Stimulated activated CD8-positive, alpha-beta memory T cell treated with anti-CD3 and anti-CD28 coated beads, Interleukin-7, amount 100 ng/mL, for 48 hours (primary cell): ENCODE results near the gene IFT20.
"Not testable (repeated sequence)": the region's sequence is repeated elsewhere in the genome, so short reads cannot be mapped to it uniquely, and the experiment has no call there.

Experiments used
- DNase-seq, 2 donors: peaks; one replicate each; pipeline ENCODE4 v3.0.0-alpha.2; 2020; ENCODE audit warnings: low read depth in 1 of 2; ENCODE audit errors: extremely low read depth in 1 of 2

IFT20 gene

DNA sequence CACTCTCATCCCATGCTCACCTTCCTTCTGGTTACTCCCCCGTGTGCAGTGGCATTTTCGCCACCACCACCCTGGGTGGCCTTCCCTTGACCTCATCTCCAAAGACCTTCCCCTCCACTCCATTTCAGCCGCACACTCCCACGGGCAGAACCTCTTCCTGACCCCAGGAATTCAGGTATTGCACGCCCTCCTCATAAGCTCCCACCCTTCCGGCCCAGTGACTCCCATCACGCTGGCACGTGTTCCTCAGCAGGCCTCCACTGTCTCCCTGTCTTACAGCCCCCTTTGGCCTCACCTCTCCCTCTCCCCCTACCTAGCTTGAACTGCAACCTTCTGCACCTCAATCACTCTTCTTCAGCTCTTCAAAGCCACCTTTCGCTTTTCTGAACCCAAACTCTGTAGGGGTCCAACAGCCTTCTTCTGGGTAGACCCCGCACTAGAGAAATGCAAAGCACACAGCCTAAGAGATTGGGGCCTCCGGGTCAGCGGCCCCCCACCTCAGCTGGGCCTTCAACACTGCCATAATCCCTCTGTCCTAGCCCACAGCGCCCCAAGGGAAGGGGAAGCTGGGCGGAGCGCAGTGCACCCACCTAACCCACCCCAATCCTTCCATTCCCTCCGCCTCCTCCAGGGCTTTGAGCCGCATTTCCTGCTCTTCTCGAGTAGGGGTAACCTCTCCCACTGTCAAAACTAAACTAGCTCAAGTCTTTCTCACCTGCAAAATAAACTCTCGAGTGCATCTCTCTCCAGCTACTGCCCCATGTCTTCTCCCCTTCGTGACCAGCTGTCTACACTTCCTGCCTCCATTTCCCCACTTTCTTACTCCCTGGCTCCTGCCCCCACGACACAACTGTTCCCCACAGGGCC lies 17.9 kb downstream of the IFT20 start:
- no peak for DNase-seq

- DNase-seq: no peak
Observed at GRCh38 chr17:28315846-28316705, 19.2 kb downstream of the IFT20 start.

- no peak for DNase-seq
Observed at GRCh38 chr17:28313841-28314240, 21.4 kb downstream of the IFT20 start.

DNA sequence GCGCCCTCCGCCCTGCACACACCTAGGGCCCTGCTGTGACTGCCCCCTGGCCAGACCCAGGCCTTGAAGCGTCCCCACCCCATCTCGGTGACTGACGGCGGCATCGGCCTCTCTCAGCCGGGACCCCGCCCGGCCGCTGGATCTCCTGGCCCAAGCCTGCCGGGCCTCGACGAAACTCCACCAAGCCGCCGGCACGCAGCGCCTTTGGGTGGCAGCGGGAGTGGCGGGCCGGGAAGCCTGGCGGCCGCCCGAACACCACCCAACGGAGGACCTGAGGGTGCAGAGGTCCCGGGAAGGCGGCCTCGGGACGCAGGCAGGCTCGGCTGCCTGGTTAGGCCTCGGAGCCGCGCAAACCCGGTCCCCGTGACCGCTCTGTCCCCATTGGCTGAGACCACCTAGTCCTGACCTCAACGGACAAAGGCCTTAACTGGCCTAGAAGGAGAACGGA lies 28.3 kb downstream of the IFT20 start:
- DNase-seq: no peak

GRCh38 chr17:28298449-28298848 lies 36.8 kb downstream of the IFT20 start:
- no peak for DNase-seq

GRCh38 chr17:28295677-28296578 lies 39.3 kb downstream of the IFT20 start:
- DNase-seq: no peak

- no peak for DNase-seq
Observed at GRCh38 chr17:28293994-28294393, 41.3 kb downstream of the IFT20 start.

GRCh38 chr17:28292878-28293277 lies 42.4 kb downstream of the IFT20 start:
- not testable (repeated sequence) for DNase-seq

GRCh38 chr17:28291780-28292330 lies 43.4 kb downstream of the IFT20 start:
- no peak for DNase-seq

- DNase-seq: no peak
Observed at GRCh38 chr17:28290703-28291102, 44.6 kb downstream of the IFT20 start.

- no peak for DNase-seq
Observed at GRCh38 chr17:28285965-28286364, 49.3 kb downstream of the IFT20 start.

GRCh38 chr17:28282596-28282995 lies 52.7 kb downstream of the IFT20 start:
- no peak for DNase-seq

GRCh38 chr17:28280826-28281225 lies 54.4 kb downstream of the IFT20 start:
- DNase-seq: no peak

- no peak for DNase-seq
Observed at GRCh38 chr17:28279411-28279810, 55.9 kb downstream of the IFT20 start.
